ENCODE measurements around the gene HYAL3. TPM values are rescaled to one million over a fixed set of nuclear protein-coding genes. Genes with fewer than 3 reads are reported as not detected.

HYAL3 gene
- total RNA-seq, 2 donors from 2014 or later: 4.1 to 10.7 TPM

GRCh38 chr3:50336452-50337174, 37.4 kb upstream of the HYAL3 start:
- intact Hi-C loops (cut with DNase I): no loop called here
- H3K9me3 ChIP-seq: no peaks in the 10 kb centered on the region
- no peak for DNase-seq (ENCODE audit: low spot score)
- H3K36me3 ChIP-seq: peaks cover 0 to 3% of the 10 kb centered on the region in 2 donors
- no peaks in the 10 kb centered on the region for H3K27me3 ChIP-seq (replicated peaks; ENCODE audit: insufficient read depth)
- H3K4me3 ChIP-seq: peak overlapping the region; percentile 64 to 78
- H3K27ac ChIP-seq: peak overlapping the region; percentile 93 to 95
- 0% methylated on average over 20 of the region's 31 CpGs for WGBS
- H3K4me1 ChIP-seq (replicated peaks): peaks cover 34% of the 10 kb centered on the region
- TF ChIP-seq POLR2AphosphoS5 (IDR thresholded peaks at IDR 0.05) (peak; percentile 17), CTCF (IDR thresholded peaks at IDR 0.05) (peak in 2 of 4 experiments; percentile 13 to 14), POLR2A (IDR thresholded peaks at IDR 0.05) (no peak)

GRCh38 chr3:50334339-50335075, 35.3 kb upstream of the HYAL3 start:
- no peaks in the 10 kb centered on the region for H3K27me3 ChIP-seq (replicated peaks; ENCODE audit: insufficient read depth)
- WGBS: 56% methylated on average over 5 of the region's 5 CpGs
- DNase-seq (ENCODE audit: low spot score): peak; percentile 77
- peak overlapping the region; percentile 93 to 95 for H3K27ac ChIP-seq
- TF ChIP-seq POLR2AphosphoS5 (IDR thresholded peaks at IDR 0.05): peak; percentile 74
- no peak for TF ChIP-seq CTCF (IDR thresholded peaks at IDR 0.05)
- peaks cover 34% of the 10 kb centered on the region for H3K4me1 ChIP-seq (replicated peaks)
- H3K4me3 ChIP-seq: no peak overlapping the region
- intact Hi-C loops (cut with DNase I): no loop called here
- H3K9me3 ChIP-seq: no peaks in the 10 kb centered on the region
- H3K36me3 ChIP-seq: peaks cover 8 to 13% of the 10 kb centered on the region in 2 donors

- H3K4me1 ChIP-seq (replicated peaks): peaks cover 34% of the 10 kb centered on the region
- TF ChIP-seq POLR2AphosphoS5 (IDR thresholded peaks at IDR 0.05): no peak
- no peak for TF ChIP-seq POLR2A (IDR thresholded peaks at IDR 0.05)
- TF ChIP-seq CTCF (IDR thresholded peaks at IDR 0.05): no peak
- H3K9me3 ChIP-seq: no peaks in the 10 kb centered on the region
- no peak overlapping the region for H3K4me3 ChIP-seq
- 66% methylated on average over 12 of the region's 12 CpGs for WGBS
- H3K27ac ChIP-seq: peak overlapping the region; percentile 93 to 95
- H3K27me3 ChIP-seq (replicated peaks; ENCODE audit: insufficient read depth): no peaks in the 10 kb centered on the region
- DNase-seq (ENCODE audit: low spot score): no peak
- intact Hi-C loops (cut with DNase I): no loop called here
- H3K36me3 ChIP-seq: peaks cover 8 to 13% of the 10 kb centered on the region in 2 donors
These were observed 34.6 kb upstream of the HYAL3 start for GRCh38 chr3:50333744-50334328.

GRCh38 chr3:50331364-50331907, 32.2 kb upstream of the HYAL3 start:
- Histone ChIP-seq H3K27ac (no peak overlapping the region), H3K4me3 (no peak overlapping the region), H3K36me3 (peaks cover 8 to 13% of the 10 kb centered on the region in 2 donors), H3K4me1 (replicated peaks) (peaks cover 35% of the 10 kb centered on the region), H3K27me3 (replicated peaks; ENCODE audit: insufficient read depth) (no peaks in the 10 kb centered on the region), H3K9me3 (no peaks in the 10 kb centered on the region)
- TF ChIP-seq POLR2AphosphoS5 (IDR thresholded peaks at IDR 0.05): no peak
- TF ChIP-seq POLR2A (IDR thresholded peaks at IDR 0.05): no peak
- TF ChIP-seq CTCF (IDR thresholded peaks at IDR 0.05): no peak
- WGBS: 93% methylated on average over 19 of the region's 19 CpGs
- no peak for DNase-seq (ENCODE audit: low spot score)
- intact Hi-C loops (cut with DNase I): no loop called here

Data from prostate gland (tissue), 2 donors.